GM10248 (cell line): ENCODE results near the gene FMR1.
A peak's percentile ranks its signal among the peaks of the same experiment; 100 is the strongest.

Experiments used
- CTCF ChIA-PET: fragments of 300-600 bp; sonication (Branson Sonifier 250); formaldehyde crosslinking; extraction: SDS; loops from one replicate; lab custom pipeline; 2021; ENCODE audit warnings: antibody characterized with exemption; lab: Yijun Ruan, JAX
- POLR2A ChIA-PET: fragments of 350-650 bp; sonication (Branson Sonifier 250); formaldehyde crosslinking; extraction: SDS; loops from one replicate; lab custom pipeline; 2020; ENCODE audit warnings: antibody characterized with exemption; lab: Yijun Ruan, JAX
- DNase-seq: peaks from one replicate; pipeline ENCODE4 v3.0.0; 2012; ENCODE audit errors: extremely low spot score
- TF ChIP-seq, protein P1 (sequence below): IDR thresholded peaks from 2 replicates; pipeline ENCODE4 v1.5.1; 2012; ENCODE audit warnings: mild to moderate bottlenecking, low read depth; ENCODE audit errors: extremely low read depth, missing control alignments, control extremely low read depth

Gene FMR1

DNA sequence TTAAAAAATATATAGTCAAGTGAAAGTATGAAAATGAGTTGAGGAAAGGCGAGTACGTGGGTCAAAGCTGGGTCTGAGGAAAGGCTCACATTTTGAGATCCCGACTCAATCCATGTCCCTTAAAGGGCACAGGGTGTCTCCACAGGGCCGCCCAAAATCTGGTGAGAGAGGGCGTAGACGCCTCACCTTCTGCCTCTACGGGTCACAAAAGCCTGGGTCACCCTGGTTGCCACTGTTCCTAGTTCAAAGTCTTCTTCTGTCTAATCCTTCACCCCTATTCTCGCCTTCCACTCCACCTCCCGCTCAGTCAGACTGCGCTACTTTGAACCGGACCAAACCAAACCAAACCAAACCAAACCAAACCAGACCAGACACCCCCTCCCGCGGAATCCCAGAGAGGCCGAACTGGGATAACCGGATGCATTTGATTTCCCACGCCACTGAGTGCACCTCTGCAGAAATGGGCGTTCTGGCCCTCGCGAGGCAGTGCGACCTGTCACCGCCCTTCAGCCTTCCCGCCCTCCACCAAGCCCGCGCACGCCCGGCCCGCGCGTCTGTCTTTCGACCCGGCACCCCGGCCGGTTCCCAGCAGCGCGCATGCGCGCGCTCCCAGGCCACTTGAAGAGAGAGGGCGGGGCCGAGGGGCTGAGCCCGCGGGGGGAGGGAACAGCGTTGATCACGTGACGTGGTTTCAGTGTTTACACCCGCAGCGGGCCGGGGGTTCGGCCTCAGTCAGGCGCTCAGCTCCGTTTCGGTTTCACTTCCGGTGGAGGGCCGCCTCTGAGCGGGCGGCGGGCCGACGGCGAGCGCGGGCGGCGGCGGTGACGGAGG is at the start of gene FMR1:
Gene FMR1 (plus strand): TSS at position 728 of the 831 bp plus-strand sequence. CDS start 261 bp downstream, outside the sequence.
- peak; percentile 94 for DNase-seq
- TF ChIP-seq, protein P1, sequence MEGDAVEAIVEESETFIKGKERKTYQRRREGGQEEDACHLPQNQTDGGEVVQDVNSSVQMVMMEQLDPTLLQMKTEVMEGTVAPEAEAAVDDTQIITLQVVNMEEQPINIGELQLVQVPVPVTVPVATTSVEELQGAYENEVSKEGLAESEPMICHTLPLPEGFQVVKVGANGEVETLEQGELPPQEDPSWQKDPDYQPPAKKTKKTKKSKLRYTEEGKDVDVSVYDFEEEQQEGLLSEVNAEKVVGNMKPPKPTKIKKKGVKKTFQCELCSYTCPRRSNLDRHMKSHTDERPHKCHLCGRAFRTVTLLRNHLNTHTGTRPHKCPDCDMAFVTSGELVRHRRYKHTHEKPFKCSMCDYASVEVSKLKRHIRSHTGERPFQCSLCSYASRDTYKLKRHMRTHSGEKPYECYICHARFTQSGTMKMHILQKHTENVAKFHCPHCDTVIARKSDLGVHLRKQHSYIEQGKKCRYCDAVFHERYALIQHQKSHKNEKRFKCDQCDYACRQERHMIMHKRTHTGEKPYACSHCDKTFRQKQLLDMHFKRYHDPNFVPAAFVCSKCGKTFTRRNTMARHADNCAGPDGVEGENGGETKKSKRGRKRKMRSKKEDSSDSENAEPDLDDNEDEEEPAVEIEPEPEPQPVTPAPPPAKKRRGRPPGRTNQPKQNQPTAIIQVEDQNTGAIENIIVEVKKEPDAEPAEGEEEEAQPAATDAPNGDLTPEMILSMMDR: no peak
- CTCF ChIA-PET: no interaction called here
- POLR2A ChIA-PET: no interaction called here

DNA sequence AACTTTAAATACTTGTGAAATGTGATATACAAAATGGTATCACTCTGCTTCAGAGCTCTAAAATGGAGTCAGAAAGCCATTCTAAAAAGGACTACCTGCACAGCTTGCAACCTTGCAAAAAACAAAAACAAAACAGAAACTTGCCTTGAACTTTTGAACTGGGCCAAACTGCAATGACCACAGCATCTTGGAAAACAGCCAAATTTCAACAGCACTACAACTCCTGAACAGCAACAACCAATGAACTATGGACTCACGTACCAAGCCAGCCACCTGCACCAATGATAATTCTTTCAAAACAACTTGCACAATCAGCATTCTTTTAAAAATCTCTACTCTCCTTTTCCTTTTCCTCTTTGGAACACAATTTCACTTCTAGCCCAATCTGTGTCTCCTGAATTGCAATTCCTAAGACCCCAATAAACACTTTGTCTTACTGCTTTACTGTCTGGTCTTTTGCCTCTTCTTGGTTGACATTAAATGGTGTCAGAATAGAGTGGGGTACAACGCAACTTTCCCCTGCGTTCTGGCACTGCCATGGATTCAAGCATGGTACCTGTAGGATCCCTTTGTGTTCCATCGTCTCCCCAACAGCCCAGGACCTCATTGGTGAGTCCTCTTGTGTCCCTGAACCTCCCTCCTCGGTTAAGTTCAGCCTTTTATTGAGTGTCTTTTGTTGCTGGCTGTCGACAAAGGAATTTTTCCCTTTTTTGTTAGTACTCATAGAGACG is 35.7 kb upstream of the FMR1 start:
- no peak for DNase-seq
- ChIA-PET POLR2A (no interaction called here), CTCF (interaction anchor here (0.9 kb wide), 1 partner anchor 1595 kb away, joined by 3 read pairs; no protein-coding TSS in a partner anchor)
- TF ChIP-seq, protein P1: no peak

DNA sequence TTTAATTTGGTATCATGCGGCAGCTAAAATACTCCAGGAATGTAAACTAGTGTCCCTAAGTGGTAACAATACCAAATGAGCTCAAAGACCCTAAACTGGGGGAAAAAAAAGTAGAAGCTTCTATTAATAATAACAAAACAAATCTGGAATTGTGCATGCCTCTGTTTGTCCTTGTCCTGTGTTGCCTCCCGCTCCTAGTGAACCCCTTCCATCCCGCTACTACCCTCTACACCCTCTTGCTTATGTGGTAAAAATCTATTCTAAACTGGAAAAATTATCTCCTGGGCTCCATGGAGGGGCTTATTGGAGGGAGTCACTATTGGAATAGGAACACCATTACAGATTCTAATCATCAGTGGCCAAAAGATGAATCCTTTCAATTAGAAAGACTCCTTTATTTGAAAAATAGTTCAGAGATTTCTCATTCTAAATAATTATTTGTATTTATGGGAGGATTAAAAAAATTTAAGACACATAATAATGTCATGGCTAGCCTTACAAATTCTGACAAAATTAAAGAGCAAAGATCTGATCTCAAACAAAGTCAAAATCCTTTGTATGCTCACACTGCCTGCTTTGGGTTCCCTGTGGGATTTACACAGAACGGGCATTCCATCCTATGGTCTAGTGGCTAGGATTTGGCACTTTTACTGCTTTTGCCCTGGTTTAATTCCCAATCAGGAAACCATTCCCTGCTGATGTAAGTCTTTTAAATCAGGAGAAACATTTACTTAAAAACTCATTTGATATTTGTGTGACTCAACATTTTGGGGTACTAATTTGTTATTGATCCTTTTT is 34.7 kb upstream of the FMR1 start:
- DNase-seq: no peak
- CTCF ChIA-PET: no interaction called here
- TF ChIP-seq, protein P1: no peak
- POLR2A ChIA-PET: no interaction called here

DNA sequence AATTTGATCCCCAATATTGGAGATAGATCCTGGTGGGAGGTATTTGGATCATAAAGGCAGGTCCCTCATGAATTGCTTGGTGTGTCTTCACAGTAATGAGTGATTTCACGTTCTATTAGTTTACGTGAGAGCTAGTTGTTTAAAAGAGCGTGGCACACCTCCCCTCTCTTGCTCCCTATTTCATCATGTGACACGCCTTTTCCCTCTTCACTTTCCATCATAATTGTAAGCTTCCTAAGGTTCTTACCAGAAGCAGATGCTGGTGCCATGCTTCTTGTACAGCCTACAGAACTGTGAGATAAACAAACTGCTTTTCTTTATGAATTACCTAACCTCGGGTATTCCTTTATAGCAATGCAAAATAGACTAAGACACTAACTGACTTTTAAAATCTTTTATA is 34.0 kb upstream of the FMR1 start:
- no peak for DNase-seq
- POLR2A ChIA-PET: no interaction called here
- CTCF ChIA-PET: interaction anchor here (1.1 kb wide), 1 partner anchor 19 kb away, joined by 3 read pairs; no protein-coding TSS in a partner anchor
- TF ChIP-seq, protein P1: no peak

DNA sequence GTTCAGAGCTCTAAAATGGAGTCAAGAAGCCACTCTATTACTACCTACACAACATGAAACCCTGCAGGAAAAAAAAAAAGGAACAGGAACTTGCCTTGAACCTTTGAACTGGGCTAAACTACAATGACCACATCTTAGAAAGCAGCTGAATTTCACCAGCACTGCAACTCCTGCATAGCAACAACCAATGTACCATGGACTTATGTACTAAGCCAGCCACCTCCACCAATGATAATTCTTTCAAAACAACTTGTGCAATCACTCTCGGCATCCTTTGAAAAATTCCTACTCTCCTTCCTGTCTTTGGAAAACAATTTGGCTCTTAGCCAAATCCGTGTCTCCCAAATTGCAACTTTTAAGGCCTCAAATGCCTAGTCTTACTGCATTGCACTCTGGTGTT is 26.8 kb upstream of the FMR1 start:
- ChIA-PET CTCF (interaction anchor here (1.2 kb wide), 1 partner anchor 46 kb away, joined by 3 read pairs; no protein-coding TSS in a partner anchor), POLR2A (no interaction called here)
- DNase-seq: no peak
- TF ChIP-seq, protein P1: no peak

DNA sequence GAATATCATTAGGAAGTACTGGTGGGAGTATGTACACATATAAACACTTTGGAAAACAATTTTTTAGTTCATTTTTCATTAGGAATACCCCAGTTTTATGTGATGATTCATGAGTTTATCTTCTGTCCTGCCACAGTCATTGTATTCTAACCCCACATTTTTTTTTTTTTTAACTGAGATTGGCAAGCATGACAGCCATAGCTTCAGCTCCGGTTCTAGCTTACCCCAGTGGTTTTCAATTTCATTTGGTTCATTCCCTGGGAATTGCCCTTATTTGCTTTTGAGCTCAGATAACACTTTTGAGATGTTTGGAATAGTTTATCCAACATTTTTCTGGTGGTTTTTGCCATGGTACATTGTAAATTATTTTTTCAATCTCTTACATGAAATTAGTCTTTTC is 21.0 kb upstream of the FMR1 start:
- CTCF ChIA-PET: no interaction called here
- POLR2A ChIA-PET: no interaction called here
- TF ChIP-seq, protein P1: no peak
- no peak for DNase-seq
